NB4 (cell line): ENCODE results near the gene TMEM53.

Experiments
- MAX ChIP-seq: IDR thresholded peaks from 2 replicates; pipeline ENCODE4 v1.6.1; 2011; ENCODE audit warnings: low read depth, low read length
- POLR2A ChIP-seq: IDR thresholded peaks from 2 replicates; pipeline ENCODE4 v1.6.1; 2011; ENCODE audit warnings: mild to moderate bottlenecking; ENCODE audit not compliant: insufficient read length; ENCODE audit errors: extremely low read depth
- TF ChIP-seq, protein P1 (sequence below): IDR thresholded peaks from one replicate; pipeline ENCODE4 v1.5.1; 2012; ENCODE audit warnings: low read depth, low read length

GRCh38 chr1:44631647-44632539 lies 42.4 kb downstream of the TMEM53 start:
- TF ChIP-seq POLR2A (peak; percentile 76), MAX (peak; percentile 81)
- TF ChIP-seq, protein P1, sequence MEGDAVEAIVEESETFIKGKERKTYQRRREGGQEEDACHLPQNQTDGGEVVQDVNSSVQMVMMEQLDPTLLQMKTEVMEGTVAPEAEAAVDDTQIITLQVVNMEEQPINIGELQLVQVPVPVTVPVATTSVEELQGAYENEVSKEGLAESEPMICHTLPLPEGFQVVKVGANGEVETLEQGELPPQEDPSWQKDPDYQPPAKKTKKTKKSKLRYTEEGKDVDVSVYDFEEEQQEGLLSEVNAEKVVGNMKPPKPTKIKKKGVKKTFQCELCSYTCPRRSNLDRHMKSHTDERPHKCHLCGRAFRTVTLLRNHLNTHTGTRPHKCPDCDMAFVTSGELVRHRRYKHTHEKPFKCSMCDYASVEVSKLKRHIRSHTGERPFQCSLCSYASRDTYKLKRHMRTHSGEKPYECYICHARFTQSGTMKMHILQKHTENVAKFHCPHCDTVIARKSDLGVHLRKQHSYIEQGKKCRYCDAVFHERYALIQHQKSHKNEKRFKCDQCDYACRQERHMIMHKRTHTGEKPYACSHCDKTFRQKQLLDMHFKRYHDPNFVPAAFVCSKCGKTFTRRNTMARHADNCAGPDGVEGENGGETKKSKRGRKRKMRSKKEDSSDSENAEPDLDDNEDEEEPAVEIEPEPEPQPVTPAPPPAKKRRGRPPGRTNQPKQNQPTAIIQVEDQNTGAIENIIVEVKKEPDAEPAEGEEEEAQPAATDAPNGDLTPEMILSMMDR = no peak
